Endothelial cell of umbilical vein (primary cell): Measurements from ENCODE around the gene FAM107A.

Experiments used
- CTCF ChIP-seq, 2 donors: IDR thresholded peaks; 1 replicate in 1 of 2; 2 replicates in 1 of 2; pipeline ENCODE4 v1.5.1; 2011; ENCODE audit warnings: low read length in 2 of 2, mild to moderate bottlenecking in 2 of 2, moderate library complexity in 2 of 2, control low read depth in 1 of 2, inconsistent platforms in 1 of 2, low read depth in 1 of 2; ENCODE audit not compliant: insufficient read depth in 1 of 2; ENCODE audit errors: extremely low read depth in 1 of 2
- FOS ChIP-seq: IDR thresholded peaks from 2 replicates; pipeline ENCODE4 v1.6.1; 2011; ENCODE audit warnings: mild to moderate bottlenecking, low read length, moderate library complexity, borderline replicate concordance; ENCODE audit not compliant: insufficient read depth
- GATA2 ChIP-seq: IDR thresholded peaks from 2 replicates; pipeline ENCODE4 v1.7.0; 2011; ENCODE audit warnings: low read depth, mild to moderate bottlenecking, moderate library complexity, mixed read lengths, low read length; ENCODE audit not compliant: insufficient read length, insufficient read depth
- POLR2A ChIP-seq: IDR thresholded peaks from 2 replicates; pipeline ENCODE4 v1.6.1; 2012; ENCODE audit warnings: low read depth, mild to moderate bottlenecking, control low read depth, low read length

- TF ChIP-seq CTCF (IDR thresholded peaks at IDR 0.05; ENCODE audit: extremely low read depth in 1 of 2, insufficient read depth in 1 of 2, low read depth in 1 of 2, low read length in 2 of 2) (no peak), POLR2A (no peak), GATA2 (no peak), FOS (no peak)
These were observed 7.5 kb upstream of the FAM107A start for GRCh38 chr3:58584690-58585004.
